ENCODE data around the gene PABPC1L.

- TF ChIP-seq TAF1 (IDR thresholded peaks at IDR 0.05; ENCODE audit: low read depth) (no peak), ZBTB7A (IDR thresholded peaks at IDR 0.05; ENCODE audit: low read depth) (no peak), RAD21 (IDR thresholded peaks at IDR 0.05; ENCODE audit: low read depth) (no peak), REST (IDR thresholded peaks at IDR 0.05; ENCODE audit: low read depth) (no peak), FOXM1 (IDR thresholded peaks at IDR 0.05; ENCODE audit: borderline replicate concordance, low read depth) (no peak), CEBPB (IDR thresholded peaks at IDR 0.05) (no peak), USF1 (IDR thresholded peaks at IDR 0.05) (no peak), MAX (IDR thresholded peaks at IDR 0.05) (no peak), NFIC (IDR thresholded peaks at IDR 0.05) (no peak), TCF12 (IDR thresholded peaks at IDR 0.05; ENCODE audit: low read depth) (no peak)
Observed at GRCh38 chr20:44894959-44895358, 14.9 kb upstream of the PABPC1L start.

All from Ishikawa (cell line).